ENCODE measurements around the gene STIM2.

Gene STIM2

GRCh38 chr4:27042411-27042810 is 181.8 kb downstream of the STIM2 start:
- no peak overlapping the region for H3K27ac ChIP-seq
- no peak for DNase-seq (ENCODE audit: low spot score)
- ChIA-PET CTCF (no interaction called here), POLR2A (ENCODE audit: low non-redundant PET) (no interaction called here)
- no peak for TF ChIP-seq CTCF (conservative IDR thresholded peaks at IDR 0.05; ENCODE audit: low read depth)

- DNase-seq (ENCODE audit: low spot score): no peak
- CTCF ChIA-PET: interaction anchor here (0.6 kb wide), 1 partner anchor 1056 kb away, joined by 5 read pairs; no protein-coding TSS in a partner anchor
- POLR2A ChIA-PET (ENCODE audit: low non-redundant PET): no interaction called here
These were observed 182.6 kb downstream of the STIM2 start for GRCh38 chr4:27043200-27043599.

GRCh38 chr4:27046851-27047250 is 186.2 kb downstream of the STIM2 start:
- POLR2A ChIA-PET (ENCODE audit: low non-redundant PET): no interaction called here
- CTCF ChIA-PET: no interaction called here
- DNase-seq (ENCODE audit: low spot score): no peak

More at GRCh38 chr4:27043200-27043599, 182.6 kb downstream of the STIM2 start:
- TF ChIP-seq CTCF (conservative IDR thresholded peaks at IDR 0.05; ENCODE audit: low read depth): no peak
- H3K27ac ChIP-seq: no peak overlapping the region

GRCh38 chr4:27048429-27049238 is 188.0 kb downstream of the STIM2 start:
- POLR2A ChIA-PET (ENCODE audit: low non-redundant PET): no interaction called here
- H3K27ac ChIP-seq: no peak overlapping the region
- CTCF ChIA-PET: interaction anchor here (0.6 to 1.4 kb wide), 8 partner anchors 18 to 718 kb away, joined by 3 to 7 read pairs (median 4); no protein-coding TSS in a partner anchor
- peak; percentile 67 for DNase-seq (ENCODE audit: low spot score)
- TF ChIP-seq CTCF (conservative IDR thresholded peaks at IDR 0.05; ENCODE audit: low read depth): peak; percentile 76

More at GRCh38 chr4:27046851-27047250, 186.2 kb downstream of the STIM2 start:
- no peak for TF ChIP-seq CTCF (conservative IDR thresholded peaks at IDR 0.05; ENCODE audit: low read depth)
- H3K27ac ChIP-seq: no peak overlapping the region

GRCh38 chr4:27049239-27049829 is 188.7 kb downstream of the STIM2 start:
- no peak overlapping the region for H3K27ac ChIP-seq
- TF ChIP-seq CTCF (conservative IDR thresholded peaks at IDR 0.05; ENCODE audit: low read depth): no peak
- CTCF ChIA-PET: interaction anchor here (0.7 to 1.2 kb wide), 2 partner anchors 17 to 359 kb away, joined by 5 to 7 read pairs; no protein-coding TSS in a partner anchor
- POLR2A ChIA-PET (ENCODE audit: low non-redundant PET): no interaction called here
- DNase-seq (ENCODE audit: low spot score): no peak

GRCh38 chr4:27050731-27051130 is 190.1 kb downstream of the STIM2 start:
- ChIA-PET POLR2A (ENCODE audit: low non-redundant PET) (no interaction called here), CTCF (interaction anchor here (0.6 to 0.7 kb wide), 2 partner anchors 48 to 172 kb away, joined by 3 to 4 read pairs; no protein-coding TSS in a partner anchor)
- no peak for DNase-seq (ENCODE audit: low spot score)
- TF ChIP-seq CTCF (conservative IDR thresholded peaks at IDR 0.05; ENCODE audit: low read depth): no peak
- H3K27ac ChIP-seq: no peak overlapping the region

Data from RWPE1 (cell line).